ENCODE data around the gene POLDIP3. TPM values are rescaled to one million over a fixed set of nuclear protein-coding genes. Genes with fewer than 3 reads are reported as not detected.

The POLDIP3 gene
- total RNA-seq, 1 donor from 2014 or later, result 82.4 TPM

DNA sequence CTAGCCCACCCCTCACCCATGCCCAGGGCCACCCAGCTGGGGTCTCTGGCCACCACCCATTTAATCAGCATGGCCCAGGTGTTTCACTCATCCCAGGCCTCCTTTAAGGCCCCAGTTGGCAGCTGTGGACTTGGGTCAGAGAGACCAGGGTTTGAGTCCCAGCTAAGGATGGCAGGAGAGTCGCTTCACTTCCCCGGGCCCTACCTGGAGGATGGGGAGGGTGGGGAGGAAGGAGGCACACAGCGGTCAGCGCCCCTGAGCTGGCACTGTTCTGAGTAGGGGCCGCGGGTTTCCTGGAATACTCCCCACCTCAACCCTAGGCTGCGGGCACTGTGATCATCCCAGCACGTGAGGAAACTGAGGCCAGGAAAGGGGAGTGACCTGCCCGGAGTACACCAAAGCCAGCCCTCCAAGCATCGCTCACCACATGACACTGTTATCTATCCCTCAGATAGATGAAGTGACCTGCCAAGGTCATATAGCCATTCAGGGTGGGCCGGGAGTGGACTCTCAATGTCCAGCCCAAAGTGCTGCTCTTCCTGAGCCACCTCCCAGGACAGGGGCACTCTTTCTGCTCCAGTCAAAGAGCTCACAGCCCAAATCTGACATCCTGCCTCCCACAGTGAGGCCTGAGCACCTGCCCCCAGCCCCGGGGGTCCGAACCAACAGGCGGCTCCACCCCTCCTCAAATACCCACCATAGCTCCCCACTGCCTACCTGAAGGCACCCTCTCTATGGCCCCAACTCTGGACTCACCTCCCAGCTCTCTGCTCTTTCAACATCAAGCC, 29.1 kb upstream of the POLDIP3 start:
- Mint-ChIP-seq H3K27ac (no peak overlapping the region), H3K4me1 (ENCODE audit: low read depth) (peaks cover 20% of the 10 kb centered on the region), H3K4me3 (ENCODE audit: low read depth) (no peak overlapping the region), H3K36me3 (ENCODE audit: insufficient read depth) (no peaks in the 10 kb centered on the region), H3K27me3 (no peaks in the 10 kb centered on the region), H3K9me3 (ENCODE audit: low read depth) (no peaks in the 10 kb centered on the region)
- DNase-seq (ENCODE audit: low spot score, unreplicated experiment), result no peak
- TF ChIP-seq, protein P1, sequence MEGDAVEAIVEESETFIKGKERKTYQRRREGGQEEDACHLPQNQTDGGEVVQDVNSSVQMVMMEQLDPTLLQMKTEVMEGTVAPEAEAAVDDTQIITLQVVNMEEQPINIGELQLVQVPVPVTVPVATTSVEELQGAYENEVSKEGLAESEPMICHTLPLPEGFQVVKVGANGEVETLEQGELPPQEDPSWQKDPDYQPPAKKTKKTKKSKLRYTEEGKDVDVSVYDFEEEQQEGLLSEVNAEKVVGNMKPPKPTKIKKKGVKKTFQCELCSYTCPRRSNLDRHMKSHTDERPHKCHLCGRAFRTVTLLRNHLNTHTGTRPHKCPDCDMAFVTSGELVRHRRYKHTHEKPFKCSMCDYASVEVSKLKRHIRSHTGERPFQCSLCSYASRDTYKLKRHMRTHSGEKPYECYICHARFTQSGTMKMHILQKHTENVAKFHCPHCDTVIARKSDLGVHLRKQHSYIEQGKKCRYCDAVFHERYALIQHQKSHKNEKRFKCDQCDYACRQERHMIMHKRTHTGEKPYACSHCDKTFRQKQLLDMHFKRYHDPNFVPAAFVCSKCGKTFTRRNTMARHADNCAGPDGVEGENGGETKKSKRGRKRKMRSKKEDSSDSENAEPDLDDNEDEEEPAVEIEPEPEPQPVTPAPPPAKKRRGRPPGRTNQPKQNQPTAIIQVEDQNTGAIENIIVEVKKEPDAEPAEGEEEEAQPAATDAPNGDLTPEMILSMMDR (IDR thresholded peaks at IDR 0.05; ENCODE audit: unreplicated experiment), result no peak

DNA sequence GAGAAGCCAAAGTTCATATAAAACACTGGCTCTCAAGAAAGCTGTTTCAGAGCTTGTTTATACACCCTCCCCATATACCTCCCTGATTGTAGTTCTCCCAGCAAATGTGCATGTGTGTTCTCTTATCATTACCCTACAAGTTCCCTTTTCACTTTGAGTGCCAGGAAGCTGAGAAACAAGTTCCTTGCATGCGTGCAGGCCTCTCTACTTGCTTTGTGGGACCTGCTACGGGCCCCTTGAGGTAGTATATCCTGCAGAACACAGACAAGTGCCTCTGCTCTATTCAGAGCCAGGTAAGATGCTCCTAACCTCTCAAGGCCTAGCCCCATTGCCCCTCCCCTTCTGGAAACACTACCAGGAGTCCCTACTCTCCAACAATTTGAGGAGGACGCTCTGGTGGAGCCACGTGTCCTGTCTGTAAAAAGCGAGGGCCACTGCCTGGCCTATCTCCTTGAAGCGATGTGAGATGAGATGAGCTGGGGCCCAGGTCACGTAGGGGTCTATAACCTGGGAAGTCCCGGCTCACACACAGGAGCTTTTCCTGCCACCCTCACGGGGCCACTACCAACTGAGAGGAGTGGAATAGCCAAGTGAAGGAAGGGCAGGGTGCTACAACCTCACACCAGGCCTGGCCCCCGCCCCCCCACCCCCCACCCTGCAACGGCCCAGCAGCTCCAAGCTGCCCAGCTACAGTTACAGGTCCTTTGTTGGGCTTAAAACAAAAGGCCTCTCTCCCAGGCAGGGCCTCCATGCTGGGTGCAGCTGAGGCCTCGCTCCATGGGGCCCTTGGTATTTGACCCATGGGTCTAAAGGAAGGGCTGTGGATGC, 28.3 kb upstream of the POLDIP3 start:
- Mint-ChIP-seq H3K27me3 (no peaks in the 10 kb centered on the region), H3K4me1 (ENCODE audit: low read depth) (peaks cover 18% of the 10 kb centered on the region), H3K36me3 (ENCODE audit: insufficient read depth) (no peaks in the 10 kb centered on the region), H3K9me3 (ENCODE audit: low read depth) (no peaks in the 10 kb centered on the region), H3K27ac (no peak overlapping the region), H3K4me3 (ENCODE audit: low read depth) (no peak overlapping the region)
- no peak for DNase-seq (ENCODE audit: low spot score, unreplicated experiment)
- TF ChIP-seq, protein P1 (IDR thresholded peaks at IDR 0.05; ENCODE audit: unreplicated experiment), result no peak

DNA sequence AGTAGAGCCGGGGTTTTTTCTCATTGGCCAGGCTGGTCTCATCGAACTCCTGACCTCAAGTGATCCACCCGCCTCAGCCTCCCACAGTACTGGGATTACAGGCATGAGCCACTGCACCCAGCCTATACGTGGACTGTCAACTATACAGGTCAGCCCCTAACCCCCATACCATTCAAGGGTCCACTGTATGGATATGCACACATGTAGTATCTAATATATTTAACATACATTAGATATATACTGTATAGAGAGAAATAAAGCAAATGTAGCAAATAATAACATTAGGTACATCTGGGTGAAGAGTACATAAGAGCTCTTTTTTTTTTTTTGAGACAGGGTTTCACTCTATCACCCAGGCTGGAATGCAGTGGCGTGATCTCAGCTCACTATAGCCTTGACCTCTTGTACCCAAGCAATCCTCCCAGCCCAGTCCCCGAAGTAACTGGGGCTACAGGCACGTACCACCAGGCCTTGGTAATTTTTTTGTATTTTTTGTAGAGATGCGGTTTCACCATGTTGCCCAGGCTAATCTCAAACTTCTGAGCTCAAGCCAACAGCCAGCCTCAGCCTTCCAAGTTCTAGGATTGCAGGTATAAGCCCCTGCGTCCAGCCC, 27.2 kb upstream of the POLDIP3 start:
- H3K4me3 Mint-ChIP-seq (ENCODE audit: low read depth), result no peak overlapping the region
- H3K27ac Mint-ChIP-seq, result no peak overlapping the region
- no peak for DNase-seq (ENCODE audit: low spot score, unreplicated experiment)
- peaks cover 14% of the 10 kb centered on the region for H3K4me1 Mint-ChIP-seq (ENCODE audit: low read depth)
- TF ChIP-seq, protein P1 (IDR thresholded peaks at IDR 0.05; ENCODE audit: unreplicated experiment), result no peak
- H3K36me3 Mint-ChIP-seq (ENCODE audit: insufficient read depth), result no peaks in the 10 kb centered on the region
- H3K27me3 Mint-ChIP-seq, result no peaks in the 10 kb centered on the region
- H3K9me3 Mint-ChIP-seq (ENCODE audit: low read depth), result no peaks in the 10 kb centered on the region

DNA sequence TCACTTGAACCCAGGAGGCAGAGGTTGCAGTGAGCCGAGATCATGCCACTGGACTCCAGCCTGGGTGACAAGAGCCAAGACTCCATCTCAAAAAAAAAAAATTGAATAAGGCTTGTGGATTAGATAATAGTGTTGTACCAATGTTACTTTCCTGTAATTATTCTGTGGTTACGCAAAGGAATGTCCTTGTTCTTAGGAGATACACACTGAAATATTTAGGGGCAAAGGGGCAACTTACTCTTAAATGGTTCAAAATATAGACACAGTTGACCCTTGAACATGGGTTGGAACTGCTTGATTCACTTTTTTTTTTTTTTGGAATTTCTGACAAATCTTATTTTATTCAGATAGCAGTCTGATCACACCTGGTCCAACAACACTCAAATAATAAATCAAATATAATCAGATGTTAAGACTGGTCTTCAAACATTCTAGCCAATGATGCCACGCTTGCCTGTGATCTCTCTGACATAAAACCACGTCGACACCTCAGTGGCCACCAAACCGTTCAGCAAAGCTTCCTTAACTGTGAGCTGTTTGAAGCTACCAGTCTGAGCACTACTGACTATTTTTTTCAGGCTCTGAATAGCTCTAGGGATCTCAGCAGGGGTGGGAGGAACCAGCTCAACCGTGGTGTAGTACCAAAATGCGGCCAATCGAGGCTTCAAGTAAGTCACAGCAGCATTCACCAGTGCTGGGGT, 25.0 kb upstream of the POLDIP3 start:
- Mint-ChIP-seq H3K4me3 (ENCODE audit: low read depth) (no peak overlapping the region), H3K9me3 (ENCODE audit: low read depth) (no peaks in the 10 kb centered on the region), H3K27ac (no peak overlapping the region), H3K36me3 (ENCODE audit: insufficient read depth) (peaks cover 3% of the 10 kb centered on the region), H3K4me1 (ENCODE audit: low read depth) (peaks cover 7% of the 10 kb centered on the region), H3K27me3 (no peaks in the 10 kb centered on the region)
- DNase-seq (ENCODE audit: low spot score, unreplicated experiment), result no peak
- TF ChIP-seq, protein P1 (IDR thresholded peaks at IDR 0.05; ENCODE audit: unreplicated experiment), result no peak

DNA sequence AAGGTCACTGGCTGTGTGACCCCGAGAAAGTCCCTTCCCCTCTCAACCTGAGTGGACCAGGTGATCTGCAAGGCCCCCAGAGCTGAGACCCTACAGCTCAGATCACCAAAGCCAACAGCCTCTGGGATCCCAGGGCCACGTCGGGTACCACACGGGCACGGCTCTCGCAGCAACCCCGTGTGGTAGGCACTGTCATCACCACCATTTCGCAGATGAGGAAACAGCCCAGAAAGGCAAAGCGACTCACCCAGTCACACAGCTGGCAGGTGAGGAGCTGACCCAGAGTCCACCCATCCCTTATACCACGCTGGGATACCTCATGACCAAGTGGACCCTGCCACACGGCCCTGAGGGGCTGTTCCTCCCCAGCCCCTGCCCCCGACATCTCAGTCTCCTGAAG, 22.9 kb upstream of the POLDIP3 start:
- no peak overlapping the region for H3K27ac Mint-ChIP-seq
- H3K36me3 Mint-ChIP-seq (ENCODE audit: insufficient read depth), result peaks cover 5% of the 10 kb centered on the region
- TF ChIP-seq, protein P1 (IDR thresholded peaks at IDR 0.05; ENCODE audit: unreplicated experiment), result no peak
- H3K27me3 Mint-ChIP-seq, result no peaks in the 10 kb centered on the region
- no peak overlapping the region for H3K4me3 Mint-ChIP-seq (ENCODE audit: low read depth)
- no peaks in the 10 kb centered on the region for H3K4me1 Mint-ChIP-seq (ENCODE audit: low read depth)
- H3K9me3 Mint-ChIP-seq (ENCODE audit: low read depth), result no peaks in the 10 kb centered on the region
- DNase-seq (ENCODE audit: low spot score, unreplicated experiment), result no peak

All from progenitor cell of endocrine pancreas (in vitro differentiated cells).